GM10266 (cell line): ENCODE results near the gene DCUN1D5.

Experiments
- DNase-seq: peaks from one replicate; pipeline ENCODE4 v3.0.0; 2012; ENCODE audit errors: extremely low spot score
- TF ChIP-seq, protein P1 (sequence below): IDR thresholded peaks from 2 replicates; pipeline ENCODE4 v1.5.1; 2012; ENCODE audit warnings: mild to moderate bottlenecking, low read depth; ENCODE audit not compliant: control insufficient read depth, insufficient read depth; ENCODE audit errors: missing control alignments

DCUN1D5 gene

DNA sequence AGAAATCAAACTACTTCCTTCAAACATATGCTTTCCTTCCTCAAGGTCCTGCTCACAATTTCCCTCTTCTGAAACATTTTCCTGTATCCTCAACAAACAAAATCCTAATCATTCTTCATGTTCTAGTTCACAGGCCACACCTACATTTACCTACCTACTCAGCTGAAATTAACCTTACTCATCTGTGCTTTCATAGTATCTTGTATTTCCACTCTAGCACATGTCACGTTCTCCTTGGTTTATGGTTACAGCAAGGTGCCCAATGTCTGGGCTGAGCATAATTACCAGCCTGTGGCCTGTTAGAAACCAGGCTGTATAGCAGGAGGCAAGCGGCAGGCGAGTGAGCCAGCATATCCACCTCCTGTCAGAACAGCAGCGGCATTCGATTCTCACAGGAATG is 13.2 kb downstream of the DCUN1D5 start:
- DNase-seq, result no peak
- TF ChIP-seq, protein P1, sequence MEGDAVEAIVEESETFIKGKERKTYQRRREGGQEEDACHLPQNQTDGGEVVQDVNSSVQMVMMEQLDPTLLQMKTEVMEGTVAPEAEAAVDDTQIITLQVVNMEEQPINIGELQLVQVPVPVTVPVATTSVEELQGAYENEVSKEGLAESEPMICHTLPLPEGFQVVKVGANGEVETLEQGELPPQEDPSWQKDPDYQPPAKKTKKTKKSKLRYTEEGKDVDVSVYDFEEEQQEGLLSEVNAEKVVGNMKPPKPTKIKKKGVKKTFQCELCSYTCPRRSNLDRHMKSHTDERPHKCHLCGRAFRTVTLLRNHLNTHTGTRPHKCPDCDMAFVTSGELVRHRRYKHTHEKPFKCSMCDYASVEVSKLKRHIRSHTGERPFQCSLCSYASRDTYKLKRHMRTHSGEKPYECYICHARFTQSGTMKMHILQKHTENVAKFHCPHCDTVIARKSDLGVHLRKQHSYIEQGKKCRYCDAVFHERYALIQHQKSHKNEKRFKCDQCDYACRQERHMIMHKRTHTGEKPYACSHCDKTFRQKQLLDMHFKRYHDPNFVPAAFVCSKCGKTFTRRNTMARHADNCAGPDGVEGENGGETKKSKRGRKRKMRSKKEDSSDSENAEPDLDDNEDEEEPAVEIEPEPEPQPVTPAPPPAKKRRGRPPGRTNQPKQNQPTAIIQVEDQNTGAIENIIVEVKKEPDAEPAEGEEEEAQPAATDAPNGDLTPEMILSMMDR, result no peak

DNA sequence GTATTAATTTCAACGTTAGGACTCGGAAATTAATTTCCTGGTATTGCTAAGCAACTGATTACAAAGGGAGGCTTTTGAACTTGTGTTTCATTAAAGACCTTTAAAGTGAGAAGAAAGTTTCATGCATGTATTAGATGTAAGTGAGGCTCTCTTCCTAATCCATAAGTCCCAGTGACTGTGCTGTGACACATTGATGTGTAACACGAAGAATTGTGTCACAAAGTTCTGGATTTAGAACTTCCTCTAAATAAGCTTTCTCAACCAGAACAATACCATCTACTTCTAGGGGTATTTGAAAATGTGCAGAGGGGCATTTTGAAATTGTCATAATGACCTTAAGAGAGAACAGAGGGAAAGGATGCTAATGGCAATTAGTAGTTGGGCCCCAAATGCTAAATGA is 14.4 kb downstream of the DCUN1D5 start:
- TF ChIP-seq, protein P1, result no peak
- DNase-seq, result no peak

DNA sequence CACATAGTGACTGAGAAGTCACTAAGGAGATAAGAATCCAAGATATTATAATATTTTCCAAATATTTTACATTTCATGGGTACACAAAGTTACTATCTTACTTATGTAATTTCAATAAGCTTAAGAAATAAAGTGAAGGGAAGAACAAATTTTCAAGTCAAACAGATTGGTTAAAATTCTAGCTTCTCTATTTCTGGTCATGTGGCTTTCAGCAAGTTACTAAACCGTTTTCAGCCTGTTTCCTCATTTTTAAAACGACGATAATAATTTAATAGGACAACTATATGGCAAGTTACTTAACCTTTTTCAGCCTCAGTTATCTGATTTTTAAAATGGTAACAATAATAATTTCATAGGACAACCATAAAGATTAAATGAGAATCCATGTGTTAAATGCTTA is 15.6 kb downstream of the DCUN1D5 start:
- TF ChIP-seq, protein P1, result no peak

DNA sequence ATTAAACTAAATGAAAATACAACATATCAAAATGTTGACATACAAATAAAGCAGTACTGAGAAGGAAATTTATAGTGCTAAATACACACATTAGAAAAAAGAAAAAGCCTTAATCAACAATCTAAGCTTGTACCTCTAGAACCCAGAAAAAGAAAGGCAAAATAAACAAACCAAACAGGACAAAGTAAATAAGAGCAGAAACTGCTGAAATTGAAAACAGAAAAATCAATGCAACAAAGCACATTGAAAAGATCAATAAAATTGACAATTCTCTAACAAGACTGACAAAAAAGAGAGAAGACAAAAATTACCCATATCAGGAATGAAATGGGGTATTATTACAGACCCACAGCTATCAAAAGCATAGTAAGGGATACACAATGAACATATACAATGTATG is 21.0 kb downstream of the DCUN1D5 start:
- TF ChIP-seq, protein P1, result no peak
- DNase-seq, result no peak

More for the DNA sequence above, 15.6 kb downstream of the DCUN1D5 start:
- DNase-seq, result no peak

GRCh38 chr11:103070142-103070541 is 21.8 kb downstream of the DCUN1D5 start:
- TF ChIP-seq, protein P1, result no peak
- no peak for DNase-seq

- TF ChIP-seq, protein P1, result no peak
- no peak for DNase-seq
These were observed 22.6 kb downstream of the DCUN1D5 start for GRCh38 chr11:103069367-103069766.

- TF ChIP-seq, protein P1, result no peak
- no peak for DNase-seq
These were observed 24.8 kb downstream of the DCUN1D5 start for GRCh38 chr11:103067118-103067517.
